HG02981 (cell line): Measurements from ENCODE around the gene AQP5.
"Not testable (repeated sequence)": the region's sequence is repeated elsewhere in the genome, so short reads cannot be mapped to it uniquely, and the experiment has no call there.

Experiments
- ATAC-seq: cut with Tn5 transposase; IDR thresholded peaks from one replicate; pipeline ENCODE4 v1.9.1; 2021; ENCODE audit warnings: mild to moderate bottlenecking, moderate library complexity; ENCODE audit not compliant: unreplicated experiment

AQP5 gene

GRCh38 chr12:49979016-49979586 is 17.4 kb downstream of the AQP5 start:
- ATAC-seq, result no peak

DNA sequence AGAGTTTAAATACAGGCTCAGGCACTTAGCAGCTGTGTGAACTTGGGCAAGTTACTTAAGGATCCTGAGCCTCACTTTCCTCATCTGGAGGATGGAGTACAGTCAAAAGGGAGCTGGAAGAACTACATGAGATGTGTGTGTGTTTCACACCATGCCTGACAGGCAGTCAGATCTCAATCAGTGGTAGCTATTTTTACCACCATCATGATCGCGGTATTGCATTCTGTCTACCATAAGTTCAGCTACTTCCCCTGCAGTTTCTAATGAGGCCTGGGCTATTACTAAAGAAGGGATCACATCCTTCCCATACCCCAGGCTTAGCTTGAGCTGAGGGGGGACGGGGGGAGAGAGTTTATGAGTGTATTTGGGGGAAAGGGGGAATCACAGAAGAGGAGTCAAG is 18.1 kb downstream of the AQP5 start:
- ATAC-seq, result no peak

DNA sequence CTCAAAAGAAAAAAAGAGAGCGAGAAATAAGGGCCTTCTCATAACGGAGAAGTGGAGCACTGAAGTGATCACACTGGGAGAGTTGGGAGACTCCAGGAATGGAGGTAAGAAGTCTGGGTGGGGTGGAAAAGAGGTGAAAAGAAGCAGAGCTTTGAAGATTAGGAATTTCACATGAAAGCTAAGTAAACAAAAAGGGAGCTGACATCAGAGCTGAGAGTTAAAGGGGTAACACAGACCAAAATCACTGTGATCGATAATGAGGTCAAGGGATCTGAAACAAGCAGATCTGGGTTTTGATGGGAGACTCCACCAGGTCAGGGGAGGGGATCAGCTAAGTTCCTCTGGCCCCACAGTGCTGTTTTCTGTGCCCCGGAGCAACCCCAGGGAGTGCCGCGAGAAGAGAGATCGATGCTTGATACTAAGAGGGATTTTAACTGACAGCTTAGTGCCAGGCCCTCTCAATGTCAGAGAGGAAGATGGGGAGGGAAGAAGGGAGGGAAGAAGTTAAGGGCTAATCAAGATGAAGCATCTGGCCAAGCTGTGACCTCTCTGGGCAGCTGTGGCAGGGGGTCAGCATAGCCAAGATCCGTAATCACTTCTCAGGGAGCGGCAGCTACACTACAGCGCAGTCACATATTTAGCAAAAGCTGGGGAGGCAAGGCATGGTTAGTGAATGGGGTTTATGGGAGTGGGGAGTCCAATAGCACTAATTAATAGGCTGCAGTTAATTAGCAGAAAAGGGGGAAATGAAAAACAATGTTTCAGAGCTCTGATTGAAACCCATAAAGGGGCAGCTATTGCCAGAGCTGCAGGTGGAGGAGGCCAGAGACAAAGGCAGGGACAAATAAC is 19.1 kb downstream of the AQP5 start:
- no peak for ATAC-seq

DNA sequence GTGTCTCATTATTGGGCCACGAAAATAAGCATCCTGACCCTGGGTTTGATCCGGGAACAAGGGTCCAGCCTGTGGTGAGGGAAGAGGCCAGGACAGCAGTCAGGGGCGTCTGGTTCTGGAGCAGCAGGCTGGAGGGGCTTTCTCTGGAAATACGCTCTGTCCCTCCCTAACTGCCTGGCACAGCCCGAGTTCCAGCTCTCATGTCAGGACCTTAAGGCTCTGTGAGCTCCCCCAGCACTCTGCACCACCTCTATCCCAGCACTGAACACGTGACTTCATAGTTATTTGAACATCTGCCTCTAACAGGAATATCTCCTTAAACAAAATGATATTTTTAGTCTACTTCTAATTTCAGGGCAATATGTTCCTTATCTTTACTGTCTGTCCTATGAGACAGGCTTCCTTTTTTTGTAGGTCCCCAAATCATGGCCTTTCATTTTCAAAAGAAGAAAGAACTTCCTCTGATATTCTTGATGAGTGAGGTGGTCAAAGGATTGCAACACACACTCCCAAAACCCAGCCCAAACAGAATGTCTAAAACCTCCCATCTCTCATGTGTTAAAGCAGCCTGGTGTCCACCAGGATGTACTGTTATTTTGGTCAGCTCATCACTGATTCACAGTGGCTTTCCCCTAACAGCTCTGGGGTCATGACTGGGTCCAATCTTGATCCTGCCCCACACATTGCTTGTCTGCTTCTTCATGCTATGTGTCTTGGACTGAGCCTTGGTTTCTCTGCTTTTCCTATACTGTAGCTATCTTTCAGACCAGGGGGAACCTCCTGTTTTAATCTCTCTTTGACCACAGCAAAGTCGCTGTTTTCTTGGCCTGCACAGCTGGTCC is 20.8 kb downstream of the AQP5 start:
- ATAC-seq, result no peak

GRCh38 chr12:49983892-49984291 is 22.2 kb downstream of the AQP5 start:
- no peak for ATAC-seq

GRCh38 chr12:49984476-49985359 is 23.0 kb downstream of the AQP5 start:
- no peak for ATAC-seq

- no peak for ATAC-seq
Measured at GRCh38 chr12:49985981-49986380, 24.3 kb downstream of the AQP5 start.

DNA sequence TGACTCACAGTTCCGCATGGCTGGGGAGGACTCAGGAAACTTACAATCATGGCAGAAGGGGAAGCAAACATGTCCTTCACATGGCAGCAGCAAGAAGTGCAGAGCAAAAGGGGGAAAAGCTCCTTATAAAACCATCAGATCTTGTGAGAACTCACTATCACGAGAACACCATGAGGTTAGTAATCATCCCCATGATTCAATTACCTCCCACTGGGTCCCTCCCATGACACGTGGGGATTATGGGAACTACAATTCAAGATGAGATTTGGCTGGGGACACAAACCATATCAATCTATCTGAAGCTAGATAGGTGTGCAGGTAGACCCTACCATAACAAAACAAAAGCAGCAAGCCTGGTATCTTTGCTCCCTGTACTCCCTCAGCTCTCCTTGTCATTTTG is 24.8 kb downstream of the AQP5 start:
- not testable (repeated sequence) for ATAC-seq

GRCh38 chr12:49987625-49988303 is 26.1 kb downstream of the AQP5 start:
- ATAC-seq, result no peak

DNA sequence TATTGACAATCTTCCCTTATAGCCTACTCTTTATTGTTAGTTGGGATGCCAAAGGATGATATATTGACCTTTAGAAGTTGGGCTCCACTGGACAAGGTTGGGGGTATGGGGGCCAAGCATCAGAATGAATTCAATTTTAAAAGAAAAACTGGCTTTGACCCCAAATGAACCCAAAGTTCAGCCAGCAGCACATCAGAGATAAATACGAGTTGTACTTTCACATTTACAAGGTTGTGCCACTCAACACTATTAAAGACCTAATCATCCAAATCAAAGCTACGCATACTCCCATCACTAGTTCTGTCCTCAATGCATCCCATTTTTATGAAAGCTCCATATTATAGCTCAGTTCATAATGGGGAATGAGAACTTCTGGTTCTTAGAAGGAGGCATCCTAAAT is 27.7 kb downstream of the AQP5 start:
- not testable (repeated sequence) for ATAC-seq

- ATAC-seq, result no peak
Measured at GRCh38 chr12:49990273-49990672, 28.6 kb downstream of the AQP5 start.

GRCh38 chr12:49998453-49998852 is 36.8 kb downstream of the AQP5 start:
- ATAC-seq, result no peak

DNA sequence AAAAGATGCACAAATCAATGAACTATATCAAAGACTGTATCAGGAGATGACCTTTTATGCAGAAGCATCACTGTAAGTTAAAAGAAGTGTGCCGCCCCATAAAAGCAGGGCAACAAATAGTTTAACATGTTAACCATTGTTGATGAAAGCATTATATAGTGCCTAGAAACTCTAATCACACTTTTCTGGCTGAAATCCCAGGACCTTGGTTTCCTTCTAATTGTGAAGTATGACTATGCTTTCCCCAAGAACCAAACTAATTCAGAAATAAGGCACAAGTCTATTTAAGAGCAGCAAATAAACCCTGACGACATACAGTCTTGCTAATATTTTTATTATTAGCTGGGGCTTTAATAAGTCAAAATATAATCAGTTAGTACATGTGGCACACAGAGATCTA is 41.9 kb downstream of the AQP5 start:
- ATAC-seq, result no peak

DNA sequence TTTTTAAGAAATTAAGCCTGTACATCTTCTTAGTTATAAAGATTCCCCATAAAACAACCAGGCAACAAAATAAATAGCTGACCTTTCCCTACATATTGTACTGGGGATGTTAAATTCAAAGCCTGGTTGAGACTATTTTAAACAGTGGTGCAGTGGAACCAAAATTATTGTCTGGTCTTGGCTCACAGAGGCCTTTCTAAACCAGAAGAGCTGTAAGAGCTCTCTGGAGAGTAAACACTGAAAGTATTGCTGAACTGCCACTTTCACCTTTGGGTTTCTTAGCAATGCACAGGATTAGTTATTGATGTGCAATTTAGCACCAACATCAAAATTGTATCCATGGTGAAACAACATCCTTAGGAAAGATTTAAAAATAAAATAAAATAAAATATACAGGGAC is 43.0 kb downstream of the AQP5 start:
- no peak for ATAC-seq

DNA sequence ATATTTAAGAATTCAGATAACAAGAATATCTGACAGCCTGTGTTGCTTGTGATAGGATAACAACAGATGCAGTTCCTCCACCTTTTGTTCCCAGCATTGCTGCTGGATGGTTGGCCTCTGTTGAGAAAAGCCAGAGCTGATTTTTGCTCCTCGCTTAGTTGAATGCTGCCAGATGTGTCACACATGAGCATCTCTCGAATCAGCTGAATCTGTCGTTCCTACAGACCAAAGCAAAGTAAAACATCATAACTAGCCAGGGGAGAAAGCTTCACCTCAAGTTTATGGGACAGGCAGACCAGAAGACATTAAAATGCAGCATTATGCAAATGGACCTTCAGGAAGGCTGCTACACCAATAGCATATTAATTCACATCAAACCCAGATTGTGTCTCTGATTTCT is 43.5 kb downstream of the AQP5 start:
- ATAC-seq, result no peak

DNA sequence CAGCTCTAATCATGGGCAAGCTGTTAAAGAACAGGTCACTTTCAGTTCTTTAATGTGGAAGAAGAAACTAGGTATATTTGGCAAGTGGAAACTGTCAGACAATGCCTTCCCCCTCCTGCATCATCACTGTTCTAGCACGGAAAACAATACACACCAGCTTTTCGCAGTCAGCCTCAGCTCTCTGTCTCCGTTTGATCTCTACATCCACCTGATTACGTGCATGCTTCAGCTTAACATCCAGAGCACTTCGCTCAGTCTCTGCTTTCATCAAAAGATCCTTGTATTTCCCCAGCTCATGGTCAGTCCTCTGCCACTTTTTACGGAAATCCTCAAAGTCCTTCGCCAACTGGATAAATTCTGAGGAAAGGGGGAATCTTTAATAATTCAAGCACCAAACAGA is 44.6 kb downstream of the AQP5 start:
- no peak for ATAC-seq

GRCh38 chr12:50006754-50007442 is 45.2 kb downstream of the AQP5 start:
- ATAC-seq, result no peak

DNA sequence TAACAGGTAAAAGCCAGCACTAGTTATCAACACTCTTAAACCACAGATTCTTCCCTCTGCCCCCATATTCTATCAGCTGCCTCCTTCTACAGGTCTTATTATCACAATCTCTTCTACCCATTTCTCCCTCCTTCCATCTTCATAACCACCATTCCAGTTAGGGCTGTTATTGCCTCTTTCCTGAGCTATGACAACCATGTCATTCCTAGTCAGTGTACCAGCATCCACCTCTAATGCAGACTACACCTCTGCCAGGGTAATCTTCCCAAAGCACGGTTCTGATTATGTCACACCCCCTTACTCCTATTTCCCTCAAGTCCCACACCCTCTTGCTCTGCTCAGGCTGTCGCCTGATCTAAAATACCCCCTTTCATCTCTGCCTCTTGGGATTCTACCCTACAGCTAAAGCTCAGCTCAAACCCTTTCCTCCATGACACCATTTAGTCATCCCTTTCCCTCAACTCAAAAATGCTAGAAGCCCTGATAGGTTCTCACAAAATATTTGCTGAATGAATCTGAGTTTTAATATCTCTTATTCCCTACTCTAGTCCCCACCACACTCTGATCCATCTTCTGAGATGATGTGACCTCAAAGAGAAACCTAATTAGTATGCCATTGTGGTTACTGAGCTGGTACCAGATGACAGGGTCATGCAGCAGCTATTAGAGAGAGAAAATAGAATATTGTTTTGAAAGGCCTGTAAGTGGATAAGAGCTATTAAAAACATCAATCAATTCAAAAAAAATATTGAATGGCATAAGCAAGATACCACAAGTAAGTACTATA is 51.9 kb downstream of the AQP5 start:
- no peak for ATAC-seq

- ATAC-seq, result no peak
Measured at GRCh38 chr12:50014342-50014741, 52.7 kb downstream of the AQP5 start.
